HCT116 (cell line): ENCODE measurements around the gene NUP54.

ENCODE experiments used
- CEBPB ChIP-seq: IDR thresholded peaks from 2 replicates; pipeline ENCODE4 v1.6.1; 2012; ENCODE audit warnings: low read depth
- CTCF ChIP-seq, 3 experiments: fragments of 200-600 bp in 1 of 3; sonication (generic) in 1 of 3; IDR thresholded peaks in 2 of 3; conservative IDR thresholded peaks in 1 of 3; 2 replicates each; pipeline ENCODE4 v1.5.1; 2012 to 2017; ENCODE audit warnings: low read depth in 2 of 3, low read length in 2 of 3, antibody characterized with exemption in 1 of 3, borderline replicate concordance in 1 of 3, control low read depth in 1 of 3, mild to moderate bottlenecking in 1 of 3, mixed read lengths in 1 of 3, mixed run types in 1 of 3, moderate library complexity in 1 of 3; ENCODE audit not compliant: insufficient read depth in 1 of 3
- JUND ChIP-seq: IDR thresholded peaks from 2 replicates; pipeline ENCODE4 v1.6.1; 2012
- POLR2A ChIP-seq: IDR thresholded peaks from 2 replicates; pipeline ENCODE4 v1.7.0; 2011; ENCODE audit warnings: borderline replicate concordance; ENCODE audit not compliant: insufficient read depth, insufficient read length; ENCODE audit errors: extremely low read depth
- POLR2AphosphoS5 ChIP-seq: IDR thresholded peaks from 2 replicates; pipeline ENCODE4 v1.6.1; 2011; ENCODE audit warnings: mild to moderate bottlenecking, low read depth, low read length, moderate library complexity
- REST ChIP-seq: IDR thresholded peaks from 2 replicates; pipeline ENCODE4 v1.6.1; 2012; ENCODE audit warnings: low read depth

GRCh38 chr4:76177709-76178108 is 29.5 kb upstream of the NUP54 start:
- TF ChIP-seq JUND, result no peak
- TF ChIP-seq CTCF (IDR thresholded peaks at IDR 0.05 in 2 of 3, conservative IDR thresholded peaks at IDR 0.05 in 1 of 3; ENCODE audit: borderline replicate concordance in 1 of 3, insufficient read depth in 1 of 3, low read depth in 2 of 3, low read length in 2 of 3), result no peak
- TF ChIP-seq REST, result no peak
- TF ChIP-seq POLR2A, result no peak
- TF ChIP-seq CEBPB, result no peak
- TF ChIP-seq POLR2AphosphoS5, result no peak
